ENCODE data around the gene MS4A3.

GRCh38 chr11:60111793-60112192 is 55.3 kb downstream of the MS4A3 start:
- TF ChIP-seq CTCF (conservative IDR thresholded peaks at IDR 0.05; ENCODE audit: low read depth in 2 of 2) (no peak), EZH2phosphoT487 (IDR thresholded peaks at IDR 0.05; ENCODE audit: unreplicated experiment) (no peak), EZH2 (IDR thresholded peaks at IDR 0.05; ENCODE audit: low read depth, unreplicated experiment) (no peak), REST (IDR thresholded peaks at IDR 0.05; ENCODE audit: unreplicated experiment) (no peak), POLR2AphosphoS5 (IDR thresholded peaks at IDR 0.05; ENCODE audit: low read depth) (no peak), CREB1 (CRISPR knock-in tag; IDR thresholded peaks at IDR 0.05; ENCODE audit: low read depth) (no peak)

Measured in GM23338 (cell line).